Measurements from ENCODE around the gene FARS2.

The FARS2 gene

GRCh38 chr6:5520796-5521195 lies 259.5 kb downstream of the FARS2 start:
- FAIRE-seq (no peak), DNase-seq (ENCODE audit: insufficient read length, low spot score) (no peak)

- FAIRE-seq = no peak
- DNase-seq (ENCODE audit: insufficient read length, low spot score) = no peak
Observed at GRCh38 chr6:5521322-5521721, 260.0 kb downstream of the FARS2 start.

GRCh38 chr6:5522147-5522546 lies 260.8 kb downstream of the FARS2 start:
- DNase-seq (ENCODE audit: insufficient read length, low spot score) (no peak), FAIRE-seq (no peak)

- no peak for FAIRE-seq
- no peak for DNase-seq (ENCODE audit: insufficient read length, low spot score)
Observed at GRCh38 chr6:5524110-5524509, 262.8 kb downstream of the FARS2 start.

GRCh38 chr6:5525209-5525608 lies 263.9 kb downstream of the FARS2 start:
- DNase-seq (ENCODE audit: insufficient read length, low spot score) = no peak
- no peak for FAIRE-seq

- no peak for FAIRE-seq
- DNase-seq (ENCODE audit: insufficient read length, low spot score) = no peak
Observed at GRCh38 chr6:5529015-5529414, 267.7 kb downstream of the FARS2 start.

- FAIRE-seq = no peak
- no peak for DNase-seq (ENCODE audit: insufficient read length, low spot score)
Observed at GRCh38 chr6:5529733-5530132, 268.4 kb downstream of the FARS2 start.

- FAIRE-seq = no peak
- DNase-seq (ENCODE audit: insufficient read length, low spot score) = no peak
Observed at GRCh38 chr6:5531161-5531560, 269.8 kb downstream of the FARS2 start.

GRCh38 chr6:5531853-5532375 lies 270.6 kb downstream of the FARS2 start:
- no peak for FAIRE-seq
- no peak for DNase-seq (ENCODE audit: insufficient read length, low spot score)

GRCh38 chr6:5532941-5533340 lies 271.6 kb downstream of the FARS2 start:
- FAIRE-seq = no peak
- DNase-seq (ENCODE audit: insufficient read length, low spot score) = no peak

- DNase-seq (ENCODE audit: insufficient read length, low spot score) = no peak
- no peak for FAIRE-seq
Observed at GRCh38 chr6:5534643-5535042, 273.3 kb downstream of the FARS2 start.

- no peak for FAIRE-seq
- no peak for DNase-seq (ENCODE audit: insufficient read length, low spot score)
Observed at GRCh38 chr6:5536644-5537043, 275.3 kb downstream of the FARS2 start.

- DNase-seq (ENCODE audit: insufficient read length, low spot score) = no peak
- FAIRE-seq = no peak
Observed at GRCh38 chr6:5537132-5537531, 275.8 kb downstream of the FARS2 start.

GRCh38 chr6:5537967-5538366 lies 276.7 kb downstream of the FARS2 start:
- DNase-seq (ENCODE audit: insufficient read length, low spot score) = no peak
- no peak for FAIRE-seq

GRCh38 chr6:5540370-5540769 lies 279.1 kb downstream of the FARS2 start:
- FAIRE-seq (no peak), DNase-seq (ENCODE audit: insufficient read length, low spot score) (no peak)

- FAIRE-seq (no peak), DNase-seq (ENCODE audit: insufficient read length, low spot score) (no peak)
Observed at GRCh38 chr6:5541025-5541424, 279.7 kb downstream of the FARS2 start.

- FAIRE-seq (no peak), DNase-seq (ENCODE audit: insufficient read length, low spot score) (no peak)
Observed at GRCh38 chr6:5541751-5542432, 280.6 kb downstream of the FARS2 start.

GRCh38 chr6:5547556-5547955 lies 286.2 kb downstream of the FARS2 start:
- no peak for FAIRE-seq

GRCh38 chr6:5550631-5551030 lies 289.3 kb downstream of the FARS2 start:
- FAIRE-seq (no peak), DNase-seq (ENCODE audit: insufficient read length, low spot score) (no peak)

More at GRCh38 chr6:5547556-5547955, 286.2 kb downstream of the FARS2 start:
- no peak for DNase-seq (ENCODE audit: insufficient read length, low spot score)

GRCh38 chr6:5552243-5552642 lies 290.9 kb downstream of the FARS2 start:
- no peak for FAIRE-seq
- no peak for DNase-seq (ENCODE audit: insufficient read length, low spot score)

GRCh38 chr6:5553767-5554166 lies 292.5 kb downstream of the FARS2 start:
- FAIRE-seq = no peak
- no peak for DNase-seq (ENCODE audit: insufficient read length, low spot score)

GRCh38 chr6:5554226-5554625 lies 292.9 kb downstream of the FARS2 start:
- DNase-seq (ENCODE audit: insufficient read length, low spot score) (no peak), FAIRE-seq (no peak)

GRCh38 chr6:5556011-5556410 lies 294.7 kb downstream of the FARS2 start:
- DNase-seq (ENCODE audit: insufficient read length, low spot score) = no peak
- peak; percentile 23 for FAIRE-seq
